ENCODE results near the gene CEP170B.

- TF ChIP-seq CTCF (IDR thresholded peaks at IDR 0.05) (no peak), EZH2 (IDR thresholded peaks at IDR 0.05; ENCODE audit: borderline replicate concordance, insufficient read depth, low read depth, low read length, poor library complexity, severe bottlenecking) (no peak)
These were observed 21.9 kb downstream of the CEP170B start for GRCh38 chr14:104886690-104887622.
